ENCODE measurements around the gene SESN1. TPM values are rescaled to one million over a fixed set of nuclear protein-coding genes. Genes with fewer than 3 reads are reported as not detected.

Gene SESN1
- total and polyA plus RNA-seq, 9 of the 15 experiments (the other 6 are each of a cell fraction or from before 2014, with no cell fraction given) = 3.1 to 13.0 (median 7.4) TPM

DNA sequence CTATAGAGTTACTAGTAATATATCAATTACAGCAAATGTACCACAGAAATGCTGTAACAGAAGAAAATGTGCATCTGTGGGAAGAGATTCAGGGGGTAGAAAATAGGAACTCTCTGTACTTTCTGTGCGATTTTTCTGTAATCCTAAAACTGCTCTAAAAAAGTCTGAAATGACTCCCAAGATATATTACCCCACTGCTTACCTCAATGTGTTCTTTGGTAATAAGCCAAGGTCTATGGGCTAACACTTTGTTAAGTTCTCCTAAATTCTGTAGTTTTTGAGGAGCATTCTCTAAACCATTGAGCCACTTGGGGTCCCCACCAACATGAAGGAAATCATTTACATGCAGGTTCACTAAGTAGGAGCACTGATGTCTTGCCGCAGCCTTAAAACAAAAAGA is 94.4 kb downstream of the SESN1 start:
- Histone ChIP-seq H3K79me2 (ENCODE audit: control insufficient read depth, insufficient read depth, low read length) (no peaks in the 10 kb centered on the region), H2AFZ (ENCODE audit: low read depth, low read length) (no peak overlapping the region), H3K27me3 (ENCODE audit: control insufficient read depth in 2 of 2, insufficient read depth in 2 of 2, low read length in 2 of 2) (no peaks in the 10 kb centered on the region), H4K20me1 (replicated peaks; ENCODE audit: control insufficient read depth, insufficient read depth, low read length) (no peaks in the 10 kb centered on the region), H3K4me2 (ENCODE audit: insufficient read depth, low read length) (no peak overlapping the region), H3K9me1 (ENCODE audit: control insufficient read depth, insufficient read depth, low read length) (no peaks in the 10 kb centered on the region), H3K27ac (ENCODE audit: extremely low read depth, low read depth, low read length) (no peak overlapping the region), H3K4me1 (replicated peaks in 1 of 2; ENCODE audit: control insufficient read depth in 2 of 2, insufficient read depth in 2 of 2, low read length in 2 of 2) (no peaks in the 10 kb centered on the region), H3K36me3 (ENCODE audit: control insufficient read depth, insufficient read depth, low read length) (no peaks in the 10 kb centered on the region), H3K9ac (ENCODE audit: insufficient read depth in 1 of 2, low read depth in 2 of 2, low read length in 2 of 2) (no peak overlapping the region), H3K4me3 (no peak overlapping the region), H3K9me3 (replicated peaks; ENCODE audit: control insufficient read depth, insufficient read depth, low read depth, low read length) (no peaks in the 10 kb centered on the region)
- no TSS peak for BruUV-seq (replicated peaks)
- ChIA-PET CTCF (ENCODE audit: low intra/inter-chr PET ratio) (no interaction called here), POLR2A (no interaction called here)
- ATAC-seq = no peak
- intact Hi-C loops (cut with micrococcal nuclease) (no loop called here), in situ Hi-C loops (cut with MboI) (no loop called here)
- FAIRE-seq = no peak
- TF ChIP-seq SRSF3 (IDR thresholded peaks at IDR 0.05; ENCODE audit: insufficient read depth, low read length) (no peak), CBX5 (IDR thresholded peaks at IDR 0.05; ENCODE audit: borderline replicate concordance, low read depth) (no peak)
- 71% methylated on average over 2 of the region's 2 CpGs for WGBS (ENCODE audit: insufficient coverage, low coverage, missing lambda C conversion rate)
- DNase-seq (ENCODE audit: extremely low read depth in 1 of 4, low spot score in 3 of 4) = no peak

DNA sequence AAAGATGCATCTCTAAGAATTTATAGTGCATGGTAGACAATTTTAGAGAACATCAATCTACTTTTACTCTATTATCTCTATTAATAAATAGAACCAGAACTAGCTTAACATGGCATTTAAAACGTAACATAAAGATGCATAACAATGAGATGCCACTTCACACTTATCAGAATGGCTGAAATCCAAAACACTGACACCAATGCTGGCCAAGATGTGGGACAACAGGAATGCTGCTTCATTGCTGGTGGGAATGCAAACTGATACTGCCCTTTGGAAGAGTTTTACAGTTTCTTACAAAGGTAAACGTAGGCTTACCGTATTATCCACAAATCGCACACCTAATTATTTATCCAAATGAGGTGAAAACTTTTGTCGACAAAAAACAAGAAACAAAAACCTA is 95.2 kb downstream of the SESN1 start:
- ATAC-seq (no peak), DNase-seq (ENCODE audit: extremely low read depth in 1 of 4, low spot score in 3 of 4) (no peak), FAIRE-seq (no peak)
- no TSS peak for BruUV-seq (replicated peaks)
- ChIA-PET POLR2A (no interaction called here), CTCF (ENCODE audit: low intra/inter-chr PET ratio) (no interaction called here)
- H2AFZ ChIP-seq (ENCODE audit: low read depth, low read length) = no peak overlapping the region
- no peak overlapping the region for H3K4me2 ChIP-seq (ENCODE audit: insufficient read depth, low read length)
- TF ChIP-seq, protein P1, sequence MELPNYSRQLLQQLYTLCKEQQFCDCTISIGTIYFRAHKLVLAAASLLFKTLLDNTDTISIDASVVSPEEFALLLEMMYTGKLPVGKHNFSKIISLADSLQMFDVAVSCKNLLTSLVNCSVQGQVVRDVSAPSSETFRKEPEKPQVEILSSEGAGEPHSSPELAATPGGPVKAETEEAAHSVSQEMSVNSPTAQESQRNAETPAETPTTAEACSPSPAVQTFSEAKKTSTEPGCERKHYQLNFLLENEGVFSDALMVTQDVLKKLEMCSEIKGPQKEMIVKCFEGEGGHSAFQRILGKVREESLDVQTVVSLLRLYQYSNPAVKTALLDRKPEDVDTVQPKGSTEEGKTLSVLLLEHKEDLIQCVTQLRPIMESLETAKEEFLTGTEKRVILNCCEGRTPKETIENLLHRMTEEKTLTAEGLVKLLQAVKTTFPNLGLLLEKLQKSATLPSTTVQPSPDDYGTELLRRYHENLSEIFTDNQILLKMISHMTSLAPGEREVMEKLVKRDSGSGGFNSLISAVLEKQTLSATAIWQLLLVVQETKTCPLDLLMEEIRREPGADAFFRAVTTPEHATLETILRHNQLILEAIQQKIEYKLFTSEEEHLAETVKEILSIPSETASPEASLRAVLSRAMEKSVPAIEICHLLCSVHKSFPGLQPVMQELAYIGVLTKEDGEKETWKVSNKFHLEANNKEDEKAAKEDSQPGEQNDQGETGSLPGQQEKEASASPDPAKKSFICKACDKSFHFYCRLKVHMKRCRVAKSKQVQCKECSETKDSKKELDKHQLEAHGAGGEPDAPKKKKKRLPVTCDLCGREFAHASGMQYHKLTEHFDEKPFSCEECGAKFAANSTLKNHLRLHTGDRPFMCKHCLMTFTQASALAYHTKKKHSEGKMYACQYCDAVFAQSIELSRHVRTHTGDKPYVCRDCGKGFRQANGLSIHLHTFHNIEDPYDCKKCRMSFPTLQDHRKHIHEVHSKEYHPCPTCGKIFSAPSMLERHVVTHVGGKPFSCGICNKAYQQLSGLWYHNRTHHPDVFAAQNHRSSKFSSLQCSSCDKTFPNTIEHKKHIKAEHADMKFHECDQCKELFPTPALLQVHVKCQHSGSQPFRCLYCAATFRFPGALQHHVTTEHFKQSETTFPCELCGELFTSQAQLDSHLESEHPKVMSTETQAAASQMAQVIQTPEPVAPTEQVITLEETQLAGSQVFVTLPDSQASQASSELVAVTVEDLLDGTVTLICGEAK (IDR thresholded peaks at IDR 0.05) = no peak
- TF ChIP-seq, protein P1 (CRISPR knock-in tag; IDR thresholded peaks at IDR 0.05) = no peak
- TF ChIP-seq SOX6 (IDR thresholded peaks at IDR 0.05) = no peak
- WGBS (ENCODE audit: insufficient coverage, low coverage, missing lambda C conversion rate) = 75% methylated on average over 5 of the region's 5 CpGs
- intact Hi-C loops (cut with micrococcal nuclease) = no loop called here
- H4K20me1 ChIP-seq (replicated peaks; ENCODE audit: control insufficient read depth, insufficient read depth, low read length) = no peaks in the 10 kb centered on the region
- no peaks in the 10 kb centered on the region for H3K27me3 ChIP-seq (ENCODE audit: control insufficient read depth in 2 of 2, insufficient read depth in 2 of 2, low read length in 2 of 2)
- no peak overlapping the region for H3K4me3 ChIP-seq
- H3K9me1 ChIP-seq (ENCODE audit: control insufficient read depth, insufficient read depth, low read length) = no peaks in the 10 kb centered on the region
- no peaks in the 10 kb centered on the region for H3K79me2 ChIP-seq (ENCODE audit: control insufficient read depth, insufficient read depth, low read length)
- no peaks in the 10 kb centered on the region for H3K4me1 ChIP-seq (replicated peaks in 1 of 2; ENCODE audit: control insufficient read depth in 2 of 2, insufficient read depth in 2 of 2, low read length in 2 of 2)
- no peak overlapping the region for H3K9ac ChIP-seq (ENCODE audit: insufficient read depth in 1 of 2, low read depth in 2 of 2, low read length in 2 of 2)
- H3K36me3 ChIP-seq (ENCODE audit: control insufficient read depth, insufficient read depth, low read length) = no peaks in the 10 kb centered on the region
- H3K9me3 ChIP-seq (replicated peaks; ENCODE audit: control insufficient read depth, insufficient read depth, low read depth, low read length) = no peaks in the 10 kb centered on the region
- no peak overlapping the region for H3K27ac ChIP-seq (ENCODE audit: extremely low read depth, low read depth, low read length)
- in situ Hi-C loops (cut with MboI) = no loop called here
